HG03135 (cell line): ENCODE data around the gene LIN7A.
"Not testable (repeated sequence)": the region's sequence is repeated elsewhere in the genome, so short reads cannot be mapped to it uniquely, and the experiment has no call there.

Experiments
- ATAC-seq: cut with Tn5 transposase; IDR thresholded peaks from one replicate; pipeline ENCODE4 v1.9.1; 2021; ENCODE audit warnings: mild to moderate bottlenecking, moderate library complexity; ENCODE audit not compliant: unreplicated experiment

The LIN7A gene

GRCh38 chr12:80811957-80812708, 125.6 kb downstream of the LIN7A start:
- ATAC-seq = no peak

GRCh38 chr12:80810874-80811273, 126.9 kb downstream of the LIN7A start:
- ATAC-seq = no peak

GRCh38 chr12:80807640-80808288, 130.0 kb downstream of the LIN7A start:
- ATAC-seq = peak; percentile 86

- ATAC-seq = no peak
Observed at GRCh38 chr12:80805106-80805505, 132.6 kb downstream of the LIN7A start.

- no peak for ATAC-seq
Observed at GRCh38 chr12:80802652-80803400, 134.9 kb downstream of the LIN7A start.

GRCh38 chr12:80798281-80798680, 139.5 kb downstream of the LIN7A start:
- ATAC-seq = no peak

- no peak for ATAC-seq
Observed at GRCh38 chr12:80794551-80794950, 143.2 kb downstream of the LIN7A start.

- no peak for ATAC-seq
Observed at GRCh38 chr12:80792861-80793260, 144.9 kb downstream of the LIN7A start.

GRCh38 chr12:80791863-80792262, 145.9 kb downstream of the LIN7A start:
- no peak for ATAC-seq

- ATAC-seq = not testable (repeated sequence)
Observed at GRCh38 chr12:80788407-80788806, 149.3 kb downstream of the LIN7A start.

- not testable (repeated sequence) for ATAC-seq
Observed at GRCh38 chr12:80782963-80783470, 154.7 kb downstream of the LIN7A start.

- no peak for ATAC-seq
Observed at GRCh38 chr12:80781313-80781712, 156.4 kb downstream of the LIN7A start.

GRCh38 chr12:80780746-80781145, 157.0 kb downstream of the LIN7A start:
- no peak for ATAC-seq

GRCh38 chr12:80778005-80778541, 159.7 kb downstream of the LIN7A start:
- ATAC-seq = peak; percentile 98

GRCh38 chr12:80777587-80777986, 160.1 kb downstream of the LIN7A start:
- no peak for ATAC-seq

- no peak for ATAC-seq
Observed at GRCh38 chr12:80776706-80777105, 161.0 kb downstream of the LIN7A start.

GRCh38 chr12:80770958-80771357, 166.8 kb downstream of the LIN7A start:
- no peak for ATAC-seq

GRCh38 chr12:80769553-80770140, 168.1 kb downstream of the LIN7A start:
- ATAC-seq = no peak

GRCh38 chr12:80766897-80767296, 170.8 kb downstream of the LIN7A start:
- peak; percentile 75 for ATAC-seq

GRCh38 chr12:80766210-80766609, 171.5 kb downstream of the LIN7A start:
- ATAC-seq = no peak

- ATAC-seq = no peak
Observed at GRCh38 chr12:80763874-80764273, 173.9 kb downstream of the LIN7A start.
